Gastrocnemius medialis (tissue), 4 donors: ENCODE data around the gene DISC1.

Source experiments
- CTCF ChIP-seq, 5 experiments: fragments of 450-650 bp in 3 of 5; fragments of 200-600 bp in 2 of 5; sonication (generic) in 2 of 5; IDR thresholded peaks in 4 of 5; conservative IDR thresholded peaks in 1 of 5; 1 replicate in 4 of 5; 2 replicates in 1 of 5; pipeline ENCODE4 v1.5.1; 2016 to 2019; ENCODE audit warnings: antibody characterized with exemption in 5 of 5, mild to moderate bottlenecking in 3 of 5, moderate library complexity in 3 of 5
- POLR2A ChIP-seq, 2 donors: fragments of 450-650 bp; IDR thresholded peaks; one replicate each; pipeline ENCODE4 v1.6.1; 2017; ENCODE audit warnings: antibody characterized with exemption in 2 of 2, mild to moderate bottlenecking in 2 of 2, moderate library complexity in 2 of 2

- TF ChIP-seq CTCF (IDR thresholded peaks at IDR 0.05 in 4 of 5, conservative IDR thresholded peaks at IDR 0.05 in 1 of 5) (no peak), POLR2A (IDR thresholded peaks at IDR 0.05) (no peak)
These were observed 433.3 kb downstream of the DISC1 start for GRCh38 chr1:232059726-232060374.
